GM18499 (cell line): ENCODE results near the gene TACC3.

Experiments used
- ATAC-seq: cut with Tn5 transposase; IDR thresholded peaks from one replicate; pipeline ENCODE4 v1.9.1; 2021; ENCODE audit warnings: moderate number of reproducible peaks; ENCODE audit not compliant: insufficient read depth, unreplicated experiment

TACC3 gene

GRCh38 chr4:1756893-1757779 is 35.8 kb downstream of the TACC3 start:
- no peak for ATAC-seq

GRCh38 chr4:1757836-1758235 is 36.5 kb downstream of the TACC3 start:
- no peak for ATAC-seq

- no peak for ATAC-seq
These were observed 37.2 kb downstream of the TACC3 start for GRCh38 chr4:1758306-1759121.

DNA sequence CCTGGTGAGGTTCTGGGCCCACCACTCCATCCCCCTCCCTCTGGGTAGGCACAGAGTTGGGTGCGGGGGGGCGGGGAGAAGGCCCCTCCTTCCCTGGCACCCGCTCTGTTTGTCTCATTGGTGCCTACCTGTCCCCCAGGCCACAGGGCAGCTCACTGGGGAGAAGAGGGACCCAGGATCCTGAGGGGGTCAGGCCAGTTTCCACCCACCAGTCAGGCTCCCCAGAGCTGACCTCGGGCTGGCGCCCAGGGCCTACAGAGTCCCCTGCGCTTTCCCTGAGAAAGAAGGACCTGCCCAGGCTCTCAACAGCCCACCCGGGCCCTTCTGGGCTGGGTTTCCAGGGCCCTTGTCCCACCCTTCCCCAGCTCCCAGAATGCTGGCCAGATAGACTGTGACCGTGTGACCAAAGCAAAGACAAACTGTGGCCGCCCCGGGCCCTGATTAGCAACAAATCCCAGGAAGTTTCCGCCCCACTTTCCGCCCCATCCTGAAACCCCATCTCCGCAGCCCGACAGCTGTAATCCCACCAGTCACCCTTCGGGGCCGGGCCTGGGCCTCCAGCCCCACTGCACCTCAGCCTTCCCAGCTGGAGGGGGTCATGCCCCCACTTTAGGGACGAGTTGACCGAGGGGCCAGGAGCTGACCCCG is 38.0 kb downstream of the TACC3 start:
- no peak for ATAC-seq

GRCh38 chr4:1759818-1760223 is 38.5 kb downstream of the TACC3 start:
- no peak for ATAC-seq

DNA sequence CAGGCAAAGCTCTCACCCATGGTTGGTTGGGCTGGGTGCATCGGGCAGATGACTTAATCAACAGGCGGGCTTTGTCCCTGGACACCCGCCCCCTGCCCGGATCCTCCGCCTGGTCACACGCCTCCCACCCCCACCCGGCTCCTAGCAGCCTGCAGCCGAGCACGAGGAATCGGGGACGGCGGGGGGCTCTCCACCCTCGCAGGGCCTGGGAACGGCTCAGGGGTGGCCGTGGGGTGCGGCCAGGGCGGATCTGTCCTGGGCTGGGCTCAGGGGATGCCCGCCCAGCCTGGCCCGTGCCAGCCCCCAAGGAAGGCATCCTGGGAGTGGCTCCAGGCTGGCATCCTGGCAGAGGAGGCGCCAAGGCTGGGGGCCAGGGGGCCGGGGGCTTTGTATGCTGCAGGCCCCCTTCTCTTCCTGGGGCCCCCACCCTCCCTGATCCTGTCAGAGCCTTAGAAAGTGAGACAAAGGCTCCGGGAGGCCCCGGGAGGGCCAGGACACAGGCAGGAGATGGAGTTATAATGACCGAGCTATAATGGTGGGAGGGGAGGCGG is 39.3 kb downstream of the TACC3 start:
- ATAC-seq: no peak

DNA sequence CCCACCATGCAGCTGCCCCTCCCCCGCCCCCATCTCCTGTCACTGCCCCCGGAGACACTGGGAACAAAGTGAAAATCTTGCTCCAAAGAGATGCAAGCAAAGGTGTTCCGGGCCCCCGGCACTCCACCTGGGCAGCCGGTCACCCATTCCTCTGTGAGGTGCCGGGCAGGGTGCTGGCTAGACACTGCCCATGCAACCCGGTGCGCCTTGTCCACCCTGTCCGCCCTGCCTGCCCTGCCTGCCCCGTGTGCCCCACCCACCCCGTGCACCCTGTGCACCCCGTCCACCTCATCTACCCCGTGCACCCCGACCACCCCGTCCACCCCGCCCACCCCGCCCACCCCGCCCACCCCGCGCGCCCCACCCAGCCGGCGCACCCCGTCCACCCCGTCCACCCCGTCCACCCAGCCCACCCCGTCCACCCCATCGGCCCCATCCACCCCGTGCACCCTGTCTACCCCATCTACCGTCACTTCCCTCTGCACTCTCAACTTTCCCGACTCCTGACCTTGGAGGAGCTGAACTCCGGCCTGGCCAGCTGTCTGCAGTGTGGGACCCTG is 39.9 kb downstream of the TACC3 start:
- ATAC-seq: no peak

DNA sequence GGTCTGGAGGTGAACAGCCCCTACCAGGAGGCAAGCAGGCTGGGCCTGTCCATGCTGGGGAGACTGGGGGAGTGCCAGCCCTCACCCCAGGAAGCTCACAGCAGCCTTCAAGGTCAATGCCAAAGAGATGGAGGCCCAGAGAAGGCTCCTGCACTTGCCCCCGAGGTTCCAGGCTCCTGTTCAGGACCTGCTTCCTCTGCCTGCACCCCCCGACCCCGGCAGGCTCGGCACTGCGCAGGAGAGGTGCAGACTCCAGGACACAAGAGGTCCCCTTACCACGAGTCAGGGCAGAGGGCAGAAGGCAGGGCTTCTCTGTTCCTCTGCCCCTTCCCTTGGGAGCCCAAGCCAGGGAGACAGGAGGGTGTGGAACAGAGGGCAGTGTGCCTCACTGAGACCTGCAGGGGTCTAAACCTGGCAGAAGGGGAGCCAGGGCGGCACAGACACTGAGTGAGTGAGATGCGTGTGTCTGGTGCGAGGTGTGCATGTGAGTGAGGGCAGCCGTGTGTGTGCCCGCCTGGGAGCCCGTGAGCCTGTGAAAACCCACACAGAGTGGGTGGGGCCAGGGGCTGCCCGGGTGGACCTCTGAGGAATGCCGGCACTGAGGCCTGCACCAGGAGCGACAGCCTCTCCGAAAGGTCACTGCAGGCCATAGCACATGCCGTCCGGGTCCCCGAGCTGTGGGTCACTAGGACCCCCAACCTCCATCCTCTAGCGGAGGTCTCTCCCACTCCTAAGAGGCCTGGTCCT is 41.1 kb downstream of the TACC3 start:
- no peak for ATAC-seq

DNA sequence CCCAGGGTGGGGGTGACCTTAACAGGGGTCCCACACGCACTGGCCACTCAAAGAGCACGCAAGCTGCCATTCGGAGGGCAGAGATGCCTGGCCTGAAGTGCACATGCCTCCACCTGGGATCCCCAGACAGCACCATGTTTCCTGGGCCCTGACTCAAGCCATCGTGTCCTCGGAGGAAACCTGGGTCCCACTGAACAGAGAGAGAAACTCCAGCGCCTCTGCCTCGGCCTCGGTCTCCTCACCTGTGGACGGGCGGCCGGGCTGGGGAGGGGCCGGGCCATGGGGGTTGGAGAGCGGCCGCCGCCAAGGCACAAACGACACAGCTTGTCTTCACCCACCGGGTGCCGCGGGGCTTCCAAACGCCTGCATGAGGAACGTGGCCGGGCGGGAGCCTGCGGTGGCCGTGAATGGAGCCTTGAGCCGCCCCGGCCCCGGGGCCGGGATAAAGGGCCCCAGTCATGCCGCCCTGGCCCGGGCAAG is 41.8 kb downstream of the TACC3 start:
- ATAC-seq: no peak

GRCh38 chr4:1763550-1764080 is 42.3 kb downstream of the TACC3 start:
- no peak for ATAC-seq

GRCh38 chr4:1764670-1765069 is 43.3 kb downstream of the TACC3 start:
- no peak for ATAC-seq

- no peak for ATAC-seq
These were observed 44.2 kb downstream of the TACC3 start for GRCh38 chr4:1765409-1766072.

DNA sequence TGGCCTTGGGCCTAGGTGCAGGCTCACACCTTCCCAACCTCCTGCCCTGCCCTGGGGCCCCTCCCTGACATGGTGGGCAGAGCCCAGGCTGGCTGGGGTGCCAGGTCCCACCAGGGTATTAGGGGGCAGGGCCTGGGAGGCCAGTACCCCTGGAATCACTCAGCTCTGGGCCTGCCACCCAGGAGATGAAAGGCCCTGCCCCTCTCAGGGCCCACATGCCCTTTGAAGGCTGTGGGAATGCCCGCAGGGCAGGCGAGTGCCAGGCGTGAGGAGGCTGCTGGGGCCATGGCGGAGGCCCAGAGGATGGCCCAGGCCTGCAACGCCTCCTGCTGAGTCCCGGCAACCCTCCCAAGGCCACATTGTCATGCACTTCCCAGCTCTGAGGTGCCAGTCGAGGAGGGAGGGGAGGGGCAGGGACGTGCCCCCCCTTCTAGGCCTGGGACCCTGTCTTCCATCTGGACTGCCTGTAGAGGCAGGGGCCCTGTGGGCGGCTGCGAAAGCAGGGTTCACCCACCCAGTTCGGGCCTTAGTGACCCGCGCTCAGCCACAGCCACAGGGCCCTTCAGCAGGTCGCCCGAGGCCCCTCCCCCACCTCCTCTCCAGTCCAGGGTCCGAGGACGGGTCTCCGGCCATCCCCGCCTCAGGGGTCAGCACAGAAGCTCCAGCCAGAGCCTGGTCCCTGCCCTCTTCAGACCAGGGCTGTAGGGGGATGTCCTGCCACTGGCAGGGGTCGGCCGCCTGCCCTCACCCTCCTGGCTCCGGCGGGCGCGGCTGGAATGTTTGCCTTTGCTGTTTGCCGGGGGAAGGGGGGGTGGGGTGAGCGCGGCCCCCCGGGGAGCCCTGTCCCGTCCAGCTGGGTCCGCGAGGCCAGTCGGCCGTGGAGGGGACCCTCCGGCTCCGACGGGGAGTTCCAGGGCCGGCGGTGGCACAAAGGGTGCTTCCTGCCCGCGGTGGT is 45.1 kb downstream of the TACC3 start:
- ATAC-seq: no peak

DNA sequence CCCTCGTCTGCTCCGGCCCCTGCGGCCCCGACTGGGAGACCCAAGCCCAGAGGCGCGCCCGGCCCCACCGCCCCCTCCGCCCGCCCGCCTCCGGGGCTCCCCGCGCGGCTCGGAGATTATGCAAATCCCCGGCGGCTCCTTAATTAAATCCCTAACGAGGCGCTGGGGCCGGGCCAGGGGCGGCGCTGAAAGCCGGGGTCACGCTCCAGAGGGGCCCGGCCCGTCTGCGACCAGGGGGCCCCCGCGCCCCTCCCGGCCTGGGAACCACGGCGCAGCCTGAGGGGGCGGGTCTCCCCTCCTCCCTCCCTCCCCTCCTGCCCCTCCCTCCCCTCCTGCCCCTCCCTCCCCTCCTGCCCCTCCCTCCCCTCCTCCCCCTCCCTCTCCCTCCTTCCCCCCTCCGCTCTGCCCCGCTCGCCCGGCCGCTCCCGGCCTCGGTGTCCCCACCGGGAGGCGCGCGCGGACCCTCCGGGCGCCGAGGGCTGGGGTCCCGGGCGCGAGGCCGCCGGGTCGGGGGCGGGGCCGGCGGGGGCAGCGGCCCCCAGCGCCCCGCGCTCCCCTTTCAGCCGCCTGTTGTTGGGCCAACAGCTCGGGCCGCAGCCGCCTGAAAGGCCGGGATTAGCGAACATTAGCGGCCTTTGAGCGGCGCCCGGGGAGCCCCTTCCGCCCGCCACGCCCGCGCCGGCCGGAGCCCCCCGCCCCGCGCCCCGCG is 45.9 kb downstream of the TACC3 start:
- ATAC-seq: no peak

DNA sequence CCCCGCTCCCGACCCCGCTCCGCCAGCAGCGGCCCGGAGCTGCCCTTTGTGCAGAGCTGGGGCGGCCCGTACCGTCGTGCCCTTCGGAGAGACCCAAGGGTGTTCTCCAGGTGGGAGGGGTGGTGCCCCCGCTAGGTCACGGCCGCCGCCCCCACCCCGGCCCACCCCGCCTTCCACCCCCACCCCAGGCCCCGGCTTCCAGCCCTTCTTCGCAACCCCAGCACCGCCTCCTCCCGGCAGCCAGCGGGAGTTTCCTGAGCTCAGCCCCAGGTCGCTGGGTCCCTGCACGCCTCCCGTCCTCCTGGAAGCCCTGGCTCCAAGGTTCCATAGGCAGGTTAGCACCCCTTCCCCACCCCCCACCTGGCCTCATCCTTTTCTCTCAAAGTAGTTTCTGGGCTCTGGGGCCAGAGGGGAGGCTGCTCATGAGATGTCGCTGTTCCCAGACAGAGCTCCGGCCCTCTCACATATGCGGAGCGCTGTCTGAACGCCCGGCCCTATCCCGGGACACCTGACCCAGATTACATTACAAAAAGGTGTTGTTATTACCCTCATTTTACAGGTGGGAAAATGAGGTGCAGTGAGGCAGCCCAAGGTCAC is 46.5 kb downstream of the TACC3 start:
- ATAC-seq: no peak

DNA sequence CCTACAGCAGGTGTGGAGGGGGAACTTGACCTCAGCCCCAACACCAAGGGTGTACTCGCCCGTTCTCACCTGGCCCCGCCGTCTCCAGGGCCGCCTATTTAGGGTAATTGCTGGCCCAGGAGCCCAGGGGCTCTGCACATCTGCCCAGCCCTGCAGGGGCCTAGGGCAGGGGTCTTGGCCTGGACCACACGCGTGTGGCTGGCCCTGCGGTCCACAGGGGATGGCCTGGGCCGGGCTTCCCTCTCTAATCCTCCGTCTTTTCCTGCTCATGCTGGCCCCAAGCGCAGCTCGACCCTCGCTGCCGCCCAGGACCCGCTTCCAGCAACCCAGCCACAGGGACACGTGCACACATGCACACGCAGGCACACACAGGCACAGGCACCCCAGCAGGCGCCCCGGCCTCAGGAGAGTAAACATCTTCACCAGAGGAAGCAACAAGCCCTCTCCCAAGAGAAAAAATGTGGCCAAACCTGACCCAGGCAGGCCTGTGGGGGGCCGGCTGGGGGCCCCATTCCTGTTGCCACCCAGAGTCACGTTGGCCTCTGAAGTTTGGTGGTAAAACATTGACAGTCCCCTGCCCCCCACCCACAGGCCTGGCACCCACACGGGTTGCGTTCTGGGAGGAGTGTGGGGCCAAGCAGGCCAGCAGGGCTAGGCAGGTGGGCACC is 47.2 kb downstream of the TACC3 start:
- ATAC-seq: no peak
